ENCODE results near the gene PLCB3. TPM values are rescaled to one million over a fixed set of nuclear protein-coding genes. Genes with fewer than 3 reads are reported as not detected.

PLCB3 gene
- total RNA-seq, 2 donors from 2014 or later: 26.1 to 28.3 TPM

- intact Hi-C loops (cut with DNase I): no loop called here
- DNase-seq (ENCODE audit: low spot score): no peak
Observed at GRCh38 chr11:64275031-64275800, 23.9 kb downstream of the PLCB3 start.

DNA sequence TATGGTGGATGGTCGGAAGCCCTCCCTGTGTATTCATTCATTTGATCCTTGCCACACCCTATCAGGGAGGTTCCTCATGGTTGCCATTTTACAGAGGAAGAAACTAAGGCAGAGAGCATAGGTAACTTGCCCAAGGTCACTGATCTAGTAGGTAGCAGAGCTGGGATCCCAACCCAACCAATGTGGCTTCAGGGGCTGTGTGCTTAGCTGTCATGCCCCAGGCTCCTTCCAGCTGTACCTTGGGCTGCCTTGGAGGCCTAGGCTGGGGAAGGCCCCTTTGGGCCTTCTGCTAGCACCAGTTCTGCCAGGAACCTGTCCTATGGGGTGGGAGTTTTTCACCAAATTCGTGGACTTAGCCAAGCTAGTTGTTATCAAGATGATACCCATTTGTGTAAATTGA, 24.5 kb downstream of the PLCB3 start:
- intact Hi-C loops (cut with DNase I): no loop called here
- DNase-seq (ENCODE audit: low spot score): no peak

- no peak for DNase-seq (ENCODE audit: low spot score)
- intact Hi-C loops (cut with DNase I): no loop called here
Observed at GRCh38 chr11:64276653-64277431, 25.5 kb downstream of the PLCB3 start.

- intact Hi-C loops (cut with DNase I): no loop called here
- peak; percentile 62 for DNase-seq (ENCODE audit: low spot score)
Observed at GRCh38 chr11:64278576-64279190, 27.4 kb downstream of the PLCB3 start.

DNA sequence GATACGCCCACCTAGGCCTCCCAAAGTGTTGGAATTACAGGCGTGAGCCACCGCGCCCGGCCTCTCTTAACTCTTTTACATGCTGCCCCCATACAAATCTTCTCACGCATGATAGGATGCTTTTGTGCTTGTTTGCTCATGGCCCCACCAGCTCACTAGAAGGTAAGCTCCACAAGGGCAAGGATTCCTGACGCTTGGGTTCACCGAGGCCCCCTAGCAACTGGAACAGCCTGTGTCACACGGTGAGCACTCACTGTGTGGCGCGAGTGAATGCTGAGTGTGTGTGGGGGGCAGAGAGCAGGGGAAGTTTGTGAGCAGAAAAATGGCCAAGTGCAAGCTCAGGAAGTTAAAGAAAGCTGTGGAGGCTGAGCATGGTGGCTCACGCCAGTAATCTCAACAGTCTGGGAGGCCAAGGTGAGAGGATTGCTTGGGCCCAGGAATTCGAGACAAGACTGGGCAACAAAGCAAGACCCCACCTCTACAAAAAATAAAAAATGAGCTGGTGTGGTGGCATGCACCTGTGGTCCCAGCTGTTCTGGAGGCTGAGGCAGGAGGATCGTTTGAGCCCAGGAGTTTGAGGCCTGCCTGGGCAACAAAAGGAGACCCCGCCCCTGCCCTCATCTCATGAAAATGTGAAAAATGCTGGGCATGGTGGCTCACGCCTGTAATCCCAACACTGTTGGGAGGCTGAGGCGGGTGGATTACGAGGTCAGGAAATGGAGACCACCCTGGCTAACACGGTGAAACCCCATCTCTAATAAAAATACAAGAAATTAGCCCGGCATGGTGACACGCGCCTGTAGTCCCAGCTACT, 30.8 kb downstream of the PLCB3 start:
- intact Hi-C loops (cut with DNase I): no loop called here

DNA sequence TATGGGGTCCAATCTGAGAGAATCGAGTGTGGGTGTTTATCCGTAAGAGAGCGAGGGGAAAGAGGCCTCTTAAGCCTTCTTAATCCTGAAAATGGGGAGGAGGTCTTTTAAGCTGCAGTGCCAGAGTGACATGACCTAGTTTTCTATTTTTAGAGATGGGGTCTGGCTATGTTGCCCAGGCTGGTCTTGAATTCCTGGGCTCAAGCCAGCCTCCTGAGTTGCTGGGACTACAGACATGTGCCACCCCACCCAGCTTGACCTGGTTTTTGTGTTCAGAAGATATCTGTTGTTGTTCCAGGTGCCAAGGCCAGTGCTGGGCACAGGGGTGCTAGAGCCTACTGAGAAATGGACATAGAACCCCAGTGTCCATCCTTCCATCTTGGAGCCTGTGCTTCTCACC, 31.8 kb downstream of the PLCB3 start:
- DNase-seq (ENCODE audit: low spot score): no peak
- intact Hi-C loops (cut with DNase I): no loop called here

More for the DNA sequence above, 30.8 kb downstream of the PLCB3 start:
- peak; percentile 66 for DNase-seq (ENCODE audit: low spot score)

- intact Hi-C loops (cut with DNase I): no loop called here
- DNase-seq (ENCODE audit: low spot score): peak; percentile 98
Observed at GRCh38 chr11:64284048-64284961, 33.0 kb downstream of the PLCB3 start, which contains the start of gene BAD. Gene BAD (minus strand): TSS chr11:64284665. CDS start chr11:64284368, 297 bp downstream.

- intact Hi-C loops (cut with DNase I): no loop called here
- peak; percentile 96 for DNase-seq (ENCODE audit: low spot score)
Observed at GRCh38 chr11:64284962-64285884, 33.9 kb downstream of the PLCB3 start, which contains the start of gene GPR137. Gene GPR137 (plus strand): TSS chr11:64285848. CDS start chr11:64286525, 677 bp downstream.

DNA sequence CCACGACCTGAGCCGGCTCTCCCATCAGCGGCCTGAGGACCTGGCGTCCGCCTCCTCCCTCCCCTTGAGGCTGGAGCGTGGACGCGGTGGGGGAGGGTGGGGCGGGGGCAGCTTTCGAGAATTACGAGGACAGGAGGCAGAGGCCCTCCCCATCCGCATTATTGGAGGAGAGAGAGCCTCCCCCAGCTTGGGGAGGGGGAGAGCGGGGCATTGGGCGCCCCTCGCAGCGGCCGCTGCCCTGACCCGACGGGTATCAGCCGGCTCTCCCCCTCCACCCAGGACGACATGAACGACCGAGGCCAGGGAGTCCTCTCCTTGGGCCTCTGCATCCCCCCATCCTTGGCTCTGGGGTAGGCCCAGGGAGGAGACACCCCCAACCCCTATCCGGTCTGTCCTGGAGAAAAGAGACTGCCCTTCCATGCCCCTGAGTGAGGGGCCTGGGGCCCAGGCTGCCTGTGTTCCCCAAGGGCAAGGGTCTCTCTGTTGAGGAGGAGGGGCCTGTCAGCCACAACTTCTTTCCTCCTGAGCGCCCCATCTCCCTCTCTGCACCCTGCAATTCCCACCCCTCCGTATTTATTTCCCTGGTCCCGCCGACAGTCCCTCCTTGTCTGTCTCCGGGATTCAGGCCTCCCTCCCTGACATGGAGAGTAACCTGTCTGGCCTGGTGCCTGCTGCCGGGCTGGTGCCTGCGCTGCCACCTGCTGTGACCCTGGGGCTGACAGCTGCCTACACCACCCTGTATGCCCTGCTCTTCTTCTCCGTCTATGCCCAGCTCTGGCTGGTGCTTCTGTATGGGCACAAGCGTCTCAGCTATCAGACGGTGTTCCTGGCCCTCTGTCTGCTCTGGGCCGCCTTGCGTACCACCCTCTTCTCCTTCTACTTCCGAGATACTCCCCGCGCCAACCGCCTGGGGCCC, 34.8 kb downstream of the PLCB3 start:
- intact Hi-C loops (cut with DNase I): no loop called here

GRCh38 chr11:64286801-64287159, 35.5 kb downstream of the PLCB3 start:
- intact Hi-C loops (cut with DNase I): no loop called here
- no peak for DNase-seq (ENCODE audit: low spot score)

More for the DNA sequence above, 34.8 kb downstream of the PLCB3 start:
- DNase-seq (ENCODE audit: low spot score): peak; percentile 75

- peak; percentile 79 for DNase-seq (ENCODE audit: low spot score)
- intact Hi-C loops (cut with DNase I): no loop called here
Observed at GRCh38 chr11:64287676-64288352, 36.5 kb downstream of the PLCB3 start.

- DNase-seq (ENCODE audit: low spot score): peak; percentile 46
- intact Hi-C loops (cut with DNase I): no loop called here
Observed at GRCh38 chr11:64288353-64288750, 37.0 kb downstream of the PLCB3 start.

GRCh38 chr11:64289002-64289564, 37.8 kb downstream of the PLCB3 start:
- intact Hi-C loops (cut with DNase I): no loop called here
- DNase-seq (ENCODE audit: low spot score): peak; percentile 72

DNA sequence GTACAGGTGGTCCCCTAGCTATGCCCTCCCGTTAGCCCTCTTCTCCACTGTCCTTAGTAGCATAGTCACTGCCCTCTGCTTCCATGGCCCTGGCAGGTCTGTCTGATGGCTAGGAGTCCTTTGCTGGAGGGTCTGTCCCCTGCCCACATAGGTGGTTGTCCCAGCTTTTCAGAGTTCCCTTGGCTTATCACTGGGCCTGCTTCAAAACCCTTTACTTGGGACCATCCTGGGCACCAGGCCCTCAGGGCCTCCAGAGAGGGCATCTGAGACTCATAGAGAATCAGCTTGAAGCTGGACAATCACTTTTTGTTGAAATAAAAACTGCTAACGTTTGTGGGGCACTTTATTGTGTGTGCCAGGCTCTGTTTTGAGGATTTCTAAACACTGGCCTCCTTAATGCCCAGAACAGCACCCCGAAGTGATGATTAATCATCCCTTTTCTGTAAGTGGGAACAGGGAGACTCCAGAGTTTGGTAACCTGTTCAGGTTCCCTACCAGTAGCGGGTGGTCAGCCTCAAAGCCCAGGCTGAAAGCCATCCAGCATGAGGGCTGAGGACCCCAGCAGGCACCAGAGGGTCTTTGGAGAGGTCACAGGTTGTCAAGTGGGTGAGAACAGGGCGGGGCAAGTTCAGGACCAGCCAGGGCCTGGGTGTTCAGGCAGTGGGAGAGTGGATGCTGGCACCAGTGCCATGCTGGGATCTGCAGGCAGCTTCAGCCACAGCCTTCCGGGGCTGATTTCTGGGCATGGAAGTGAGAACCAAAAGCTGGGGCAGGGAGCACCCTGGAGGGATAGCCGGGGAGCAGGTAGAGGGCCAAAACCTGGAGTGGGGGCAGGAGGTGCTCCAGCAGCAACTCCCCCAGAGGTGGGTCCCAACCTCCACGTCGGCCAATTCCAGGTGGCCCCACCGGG, 39.3 kb downstream of the PLCB3 start:
- peak; percentile 73 for DNase-seq (ENCODE audit: low spot score)
- intact Hi-C loops (cut with DNase I): loop anchor here in 1 of 2 donors (10.0 kb wide), 1 partner anchor 86 kb away; the partner anchor contains the start of gene FERMT3

All from posterior vena cava (tissue), 2 donors.